HG03159 (cell line): ENCODE data around the gene DCAF15.

Experiments used
- ATAC-seq: cut with Tn5 transposase; IDR thresholded peaks from one replicate; pipeline ENCODE4 v1.9.1; 2021; ENCODE audit warnings: mild to moderate bottlenecking, moderate library complexity; ENCODE audit not compliant: unreplicated experiment

Gene DCAF15

DNA sequence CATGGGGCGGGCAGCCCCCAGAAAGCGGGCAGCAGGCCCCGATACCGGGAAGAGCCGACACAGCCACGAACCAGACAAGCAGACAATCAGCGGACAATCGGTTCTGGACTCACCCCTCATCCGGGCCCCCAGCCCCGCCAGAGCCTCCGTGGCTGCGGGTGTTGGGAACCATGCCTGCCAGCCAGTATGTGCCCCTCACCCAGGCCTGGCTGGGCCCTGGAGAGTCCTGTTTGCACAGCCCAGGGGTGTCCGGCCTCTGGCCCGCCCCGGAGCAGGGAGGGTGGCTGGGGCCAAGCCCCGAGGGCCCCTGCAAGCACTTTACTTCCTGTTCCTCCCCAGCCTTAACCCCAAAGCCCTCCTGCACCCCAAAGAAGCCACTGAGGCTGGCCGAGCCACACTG is 21.9 kb upstream of the DCAF15 start:
- no peak for ATAC-seq

DNA sequence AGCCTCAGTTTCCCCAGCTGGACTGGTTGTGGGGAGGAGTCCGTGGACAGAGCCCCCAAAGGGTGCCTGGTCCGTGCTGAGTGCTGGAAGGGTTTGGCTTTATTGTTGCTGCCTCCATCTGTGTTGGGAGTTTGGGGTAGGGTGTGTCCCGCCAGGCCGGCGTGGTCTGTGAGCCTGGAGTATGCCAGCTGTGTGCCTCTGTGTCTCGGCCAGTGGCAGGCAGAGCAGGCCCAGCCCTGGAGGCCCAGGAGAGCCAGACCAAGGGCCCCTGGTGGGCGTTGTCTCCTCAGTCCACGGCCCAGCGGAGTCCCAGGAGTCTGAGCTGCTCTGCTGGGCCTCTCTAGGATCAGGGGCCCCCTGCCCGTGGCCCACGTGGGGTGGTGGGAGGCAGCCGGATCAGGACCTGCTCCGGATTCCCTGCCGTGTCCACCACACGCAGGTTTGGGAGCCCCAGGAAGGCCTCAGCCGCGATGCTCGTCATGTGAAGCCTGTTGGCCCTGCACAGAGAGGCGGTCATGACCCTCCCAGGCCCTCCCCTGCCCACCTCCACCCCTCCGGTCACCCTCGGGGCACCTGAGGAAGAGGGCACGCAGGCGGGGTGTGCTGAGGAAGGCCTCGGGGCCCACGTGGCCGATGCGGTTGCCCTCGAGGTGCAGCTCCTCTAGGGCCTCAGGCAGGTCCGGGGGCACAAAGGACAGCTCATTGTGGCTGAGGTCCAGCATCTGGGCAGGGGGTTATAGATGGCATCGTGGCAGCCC is 20.7 kb upstream of the DCAF15 start:
- ATAC-seq = no peak

GRCh38 chr19:13932149-13932637 is 20.1 kb upstream of the DCAF15 start:
- no peak for ATAC-seq

DNA sequence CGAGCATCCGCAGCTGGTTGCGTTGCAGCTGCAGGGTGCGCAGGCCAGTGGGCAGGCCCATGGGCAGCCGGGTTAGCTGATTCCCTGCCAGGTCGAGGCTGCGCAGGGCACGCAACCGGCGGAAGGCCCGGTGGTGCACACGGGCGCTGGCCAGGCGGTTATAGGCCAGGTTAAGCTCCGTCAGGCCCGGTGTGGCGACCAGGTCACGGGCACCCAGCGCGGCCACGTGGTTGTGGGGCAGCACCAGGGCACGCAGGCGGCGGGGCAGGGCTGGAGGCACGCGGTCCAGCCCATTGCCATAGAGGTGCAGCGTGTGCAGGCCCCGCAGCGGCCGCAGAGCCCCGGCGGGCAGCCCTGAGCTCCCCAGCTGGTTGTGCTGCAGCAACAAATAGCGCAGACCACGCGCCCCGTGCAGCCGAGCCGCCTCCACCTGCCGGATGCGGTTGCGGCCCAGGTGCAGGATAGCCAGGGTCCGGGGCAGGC is 19.4 kb upstream of the DCAF15 start:
- no peak for ATAC-seq

- ATAC-seq = no peak
Observed at GRCh38 chr19:13934785-13935109, 17.6 kb upstream of the DCAF15 start.

- ATAC-seq = no peak
Observed at GRCh38 chr19:13935765-13936510, 16.4 kb upstream of the DCAF15 start.

DNA sequence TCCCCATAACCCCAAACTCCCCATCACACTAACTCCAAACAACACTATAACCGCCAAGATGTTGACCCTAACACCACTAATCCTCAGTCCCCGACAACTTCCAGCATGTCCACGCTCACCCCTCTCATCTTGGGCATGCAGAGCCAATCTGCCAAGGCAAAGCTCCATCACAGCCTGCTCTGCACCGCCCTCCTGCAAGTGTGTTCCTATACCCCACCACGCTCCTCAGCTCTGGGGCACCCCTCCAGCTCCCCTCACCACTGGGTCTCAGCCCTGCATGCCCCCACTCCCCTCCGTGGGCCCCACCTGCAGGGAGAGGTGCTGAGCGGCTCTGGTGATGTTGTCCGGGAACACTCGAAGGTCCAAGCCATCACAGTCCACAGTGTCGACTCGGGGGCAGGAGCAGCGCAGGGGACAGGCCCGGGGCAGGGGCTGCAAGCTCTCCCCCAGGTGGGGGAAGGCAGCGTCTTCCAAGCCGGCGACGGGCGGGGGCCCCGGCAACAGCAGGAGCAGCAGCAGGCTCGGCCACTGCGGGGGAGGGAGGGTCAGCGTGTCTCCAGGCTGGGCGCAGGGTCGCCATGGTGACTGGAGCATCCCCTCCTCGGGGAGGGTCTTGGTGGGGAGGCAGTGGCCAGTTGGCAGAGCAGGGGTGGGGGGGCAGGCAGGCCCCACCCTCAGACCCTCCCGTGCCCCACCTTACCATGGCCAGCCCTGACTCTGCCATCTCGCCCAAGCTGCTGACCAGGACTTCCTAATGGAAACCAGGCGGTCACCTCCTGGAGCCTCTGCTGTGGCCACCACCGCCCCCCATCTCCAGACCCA is 14.6 kb upstream of the DCAF15 start:
- ATAC-seq = no peak

DNA sequence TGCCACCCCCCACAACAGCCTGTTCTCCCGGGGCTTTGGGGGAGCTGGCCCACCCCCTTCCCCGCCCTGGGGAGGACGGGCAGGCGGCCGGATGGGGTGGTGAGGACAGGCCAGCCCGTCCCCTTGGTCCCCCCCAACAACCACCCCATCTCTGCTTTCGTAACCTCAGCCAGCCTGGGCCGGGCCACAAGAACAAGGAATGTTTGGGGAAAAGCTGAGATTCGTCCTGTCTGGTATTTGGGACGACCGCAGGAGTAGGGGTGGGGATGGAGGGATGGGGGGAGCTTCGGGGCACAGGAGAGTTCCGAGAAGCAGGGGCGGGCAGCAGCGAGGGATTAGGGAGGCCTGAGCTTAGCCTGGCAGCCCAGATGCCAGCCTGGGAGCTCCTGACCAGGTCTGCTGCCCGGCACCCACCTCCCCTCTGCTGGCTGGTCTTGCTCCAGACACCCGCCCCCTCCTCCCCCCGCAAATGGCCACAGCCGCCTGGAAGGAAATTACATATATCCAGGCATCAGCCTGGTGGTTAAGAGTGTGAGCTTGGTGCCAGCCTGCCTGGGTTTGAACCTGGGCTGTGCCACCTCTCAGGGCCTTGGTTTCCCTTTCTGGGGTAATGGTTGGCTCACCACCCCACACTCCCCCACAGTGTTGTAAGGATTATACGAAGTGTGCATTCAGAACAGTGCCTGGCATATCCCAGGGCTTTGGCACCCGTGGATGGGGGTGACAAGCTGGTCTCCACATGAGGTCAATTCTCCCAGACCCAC is 13.8 kb upstream of the DCAF15 start, which contains the start of gene PODNL1:
Gene PODNL1 (minus strand): TSS at position 117 of the 764 bp plus-strand sequence. CDS start 236 bp downstream, outside the sequence.
- ATAC-seq = no peak

GRCh38 chr19:13942023-13942684 is 10.2 kb upstream of the DCAF15 start:
- ATAC-seq = no peak

- ATAC-seq = no peak
Observed at GRCh38 chr19:13946414-13946813, 5.9 kb upstream of the DCAF15 start.

- no peak for ATAC-seq
Observed at GRCh38 chr19:13951043-13951442, 1.3 kb upstream of the DCAF15 start.

DNA sequence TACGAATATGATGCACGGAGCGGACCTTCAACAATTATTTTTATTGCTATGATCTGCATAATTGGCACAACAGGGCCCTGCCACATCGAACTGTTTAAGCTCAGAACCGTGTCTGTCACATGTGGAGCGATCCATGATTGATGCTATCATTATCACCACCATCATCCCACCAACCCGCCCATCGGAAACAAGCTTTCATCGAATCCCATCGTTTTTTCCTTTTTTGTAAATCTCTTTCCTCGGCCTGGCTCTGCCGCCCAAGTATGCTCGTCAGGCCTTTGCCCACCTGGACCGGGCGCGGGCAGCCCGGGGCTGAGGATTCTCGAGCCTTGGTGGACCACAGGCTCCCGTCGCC is 533 bp upstream of the DCAF15 start:
- no peak for ATAC-seq

- ATAC-seq = no peak
Observed at GRCh38 chr19:13952931-13953531, 722 bp downstream of the DCAF15 start.

- no peak for ATAC-seq
Observed at GRCh38 chr19:13954185-13954584, 1.9 kb downstream of the DCAF15 start.

- ATAC-seq = no peak
Observed at GRCh38 chr19:13955662-13956364, 3.5 kb downstream of the DCAF15 start.

DNA sequence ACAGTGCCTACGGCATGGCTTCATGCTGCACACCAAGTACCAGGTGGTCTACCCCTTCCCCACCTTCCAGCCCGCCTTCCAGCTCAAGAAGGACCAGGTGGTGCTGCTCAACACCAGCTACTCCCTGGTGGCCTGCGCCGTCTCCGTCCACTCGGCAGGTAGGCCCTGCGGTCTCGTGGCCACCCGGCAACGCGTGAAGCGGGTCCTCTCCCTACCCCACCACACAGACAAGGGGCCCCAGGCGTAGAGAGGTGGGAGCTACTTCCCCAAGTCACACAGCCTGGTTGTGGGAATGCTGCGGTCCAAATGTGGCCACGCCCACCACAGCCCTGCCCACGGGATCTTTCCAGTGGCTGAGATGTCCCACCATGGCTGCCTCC is 4.0 kb downstream of the DCAF15 start:
- ATAC-seq = no peak

DNA sequence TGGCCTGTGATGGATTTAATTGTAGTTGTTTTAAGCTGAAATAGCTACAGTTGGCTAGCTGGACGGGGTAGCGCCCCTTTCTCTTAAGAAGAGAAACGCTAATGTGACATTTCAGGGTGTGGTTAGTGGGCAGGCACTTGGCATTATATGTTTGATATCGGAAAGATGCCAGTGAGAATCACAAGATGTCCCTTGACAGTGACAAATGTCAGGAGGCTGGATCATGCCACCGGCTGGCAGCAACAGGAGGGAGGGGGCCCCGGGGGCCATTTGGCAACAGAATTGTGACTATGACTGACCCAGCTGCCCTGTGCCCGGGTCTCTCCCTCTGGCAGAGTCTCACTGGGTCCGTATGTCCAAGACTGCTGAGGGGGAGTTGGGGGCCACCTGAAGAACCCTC is 4.7 kb downstream of the DCAF15 start:
- no peak for ATAC-seq

DNA sequence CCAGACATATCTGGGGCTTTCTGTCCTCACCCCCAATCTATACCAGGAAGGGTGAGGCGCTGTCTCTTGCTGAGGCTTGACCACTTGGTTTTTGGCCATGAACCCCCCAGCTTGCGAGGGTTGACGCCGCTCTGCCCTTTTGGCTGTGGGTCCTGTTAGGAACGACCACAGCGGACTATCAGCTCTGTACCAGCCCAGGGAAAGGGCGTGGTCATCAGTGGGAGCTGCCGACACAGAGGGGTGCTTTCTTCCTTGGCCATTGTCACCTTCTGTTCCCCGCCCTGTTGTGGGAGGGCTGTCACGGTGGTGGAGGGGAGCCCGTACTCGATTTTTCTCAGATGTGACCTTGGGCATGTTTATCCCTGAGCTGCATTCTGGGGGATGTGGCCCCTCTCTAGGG is 5.7 kb downstream of the DCAF15 start:
- no peak for ATAC-seq
